Endometrium (tissue), 2 donors: ENCODE data around the gene DGKA.
"Not testable (repeated sequence)": the region's sequence is repeated elsewhere in the genome, so short reads cannot be mapped to it uniquely, and the experiment has no call there.

ENCODE experiments used
- FAIRE-seq: peaks from 2 replicates; lab custom pipeline; 2012; peaks lifted over from hg19 to GRCh38; lab: Jason Lieb, UNC
- donor health status: control.
- donor health status: control.

Gene DGKA

DNA sequence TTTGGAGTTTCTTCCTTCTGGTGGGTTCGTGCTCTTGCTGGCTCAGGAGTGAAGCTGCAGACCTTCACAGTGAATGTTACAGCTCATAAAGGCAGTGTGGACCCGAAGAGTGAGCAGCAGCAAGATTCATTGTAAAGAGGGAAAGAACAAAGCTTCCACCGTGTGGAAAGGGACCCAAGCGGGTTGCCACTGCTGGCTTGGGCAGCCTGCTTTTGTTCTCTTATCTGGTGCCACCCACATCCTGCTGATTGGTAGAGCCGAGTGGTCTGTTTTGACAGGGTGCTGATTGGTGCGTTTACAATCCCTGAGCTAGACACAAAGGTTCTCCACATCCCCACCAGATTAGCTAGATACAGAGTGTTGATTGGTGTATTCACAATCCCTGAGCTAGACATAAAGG, 68.6 kb downstream of the DGKA start:
- FAIRE-seq, result not testable (repeated sequence)

DNA sequence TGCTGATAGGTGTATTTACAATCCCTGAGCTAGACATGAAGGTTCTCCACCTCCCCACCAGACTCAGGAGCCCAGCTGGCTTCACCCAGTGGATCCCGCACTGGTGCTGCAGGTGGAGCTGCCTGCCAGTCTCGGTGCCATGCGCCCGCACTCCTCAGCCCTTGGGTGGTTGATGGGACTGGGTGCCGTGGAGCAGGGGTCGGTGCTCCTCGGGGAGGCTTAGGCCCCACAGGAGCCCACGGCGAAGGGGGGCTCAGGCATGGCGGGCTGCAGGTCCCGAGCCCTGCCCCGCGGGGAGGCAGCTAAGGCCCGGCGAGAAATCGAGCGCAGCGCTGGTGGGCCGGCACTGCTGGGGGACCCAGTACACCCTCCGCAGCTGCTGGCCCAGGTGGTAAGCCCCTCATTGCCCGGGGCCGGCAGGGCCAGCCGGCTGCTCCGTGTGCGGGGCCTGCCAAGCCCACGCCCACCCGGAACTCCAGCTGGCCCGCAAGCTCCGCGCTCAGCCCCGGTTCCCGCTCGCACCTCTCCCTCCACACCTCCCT, 69.1 kb downstream of the DGKA start:
- FAIRE-seq, result not testable (repeated sequence)

DNA sequence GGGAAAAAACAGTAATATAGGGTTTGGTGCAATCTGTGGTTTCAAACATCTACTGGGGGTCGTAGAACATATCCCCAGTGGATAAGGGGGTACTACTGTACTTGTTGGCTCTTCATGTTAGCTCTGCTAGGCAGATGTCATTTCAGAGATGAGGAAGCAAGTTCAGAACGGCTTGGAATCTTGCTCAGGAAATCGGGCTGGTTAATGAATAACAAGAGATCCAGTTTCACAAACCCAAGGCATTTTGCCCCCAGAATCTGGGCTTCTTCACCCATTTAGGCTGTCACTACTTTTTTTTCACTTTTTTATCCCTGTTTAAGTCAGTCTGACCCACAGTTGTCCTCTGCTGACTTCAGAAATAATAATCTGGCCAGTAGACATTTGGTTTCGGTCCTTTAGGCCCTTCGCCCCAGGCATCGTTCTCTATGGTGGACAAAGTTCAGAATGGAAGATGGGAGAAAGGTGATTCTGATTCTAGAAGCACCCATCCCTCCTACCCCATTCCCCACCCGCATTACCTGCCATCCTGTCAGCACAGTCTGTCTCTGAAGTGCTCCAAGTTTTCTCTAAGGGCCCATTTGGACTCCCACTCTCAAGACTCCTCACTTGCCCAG, 70.6 kb downstream of the DGKA start:
- no peak for FAIRE-seq

DNA sequence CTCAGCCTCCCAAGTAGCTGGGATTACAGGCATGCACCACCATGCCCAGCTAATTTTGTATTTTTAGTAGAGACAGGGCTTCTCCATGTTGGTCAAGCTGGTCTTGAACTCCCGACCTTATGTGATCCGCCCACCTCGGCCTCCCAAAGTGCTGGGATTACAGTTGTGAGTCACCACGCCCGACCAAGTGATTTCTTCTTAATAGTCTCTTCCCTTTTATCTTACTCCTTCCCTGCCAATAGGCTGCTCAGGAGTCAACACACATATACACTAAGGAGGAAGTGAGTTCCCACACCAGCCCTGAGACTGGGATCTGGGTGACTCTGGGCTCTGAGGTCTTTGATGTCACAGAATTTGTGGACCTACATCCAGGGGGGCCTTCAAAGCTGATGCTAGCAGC, 72.4 kb downstream of the DGKA start:
- FAIRE-seq, result not testable (repeated sequence)
